Esophagus muscularis mucosa (tissue), 3 donors: ENCODE data around the gene ZBTB47.

Experiments
- CTCF ChIP-seq, 3 experiments: fragments of 200-600 bp in 2 of 3; fragments of 450-650 bp in 1 of 3; sonication (generic) in 2 of 3; IDR thresholded peaks; one replicate each; pipeline ENCODE4 v1.5.1; 2017 to 2019; ENCODE audit warnings: antibody characterized with exemption in 3 of 3, mild to moderate bottlenecking in 2 of 3, moderate library complexity in 1 of 3
- POLR2A ChIP-seq: fragments of 450-650 bp; IDR thresholded peaks from one replicate; pipeline ENCODE4 v1.6.1; 2017; ENCODE audit warnings: antibody characterized with exemption, moderate library complexity, mild to moderate bottlenecking, low read depth
- POLR2AphosphoS5 ChIP-seq, 2 donors: sonication (generic); formaldehyde crosslinking; IDR thresholded peaks; one replicate each; pipeline ENCODE4 v1.6.1; 2017; ENCODE audit warnings: antibody characterized with exemption in 2 of 2

DNA sequence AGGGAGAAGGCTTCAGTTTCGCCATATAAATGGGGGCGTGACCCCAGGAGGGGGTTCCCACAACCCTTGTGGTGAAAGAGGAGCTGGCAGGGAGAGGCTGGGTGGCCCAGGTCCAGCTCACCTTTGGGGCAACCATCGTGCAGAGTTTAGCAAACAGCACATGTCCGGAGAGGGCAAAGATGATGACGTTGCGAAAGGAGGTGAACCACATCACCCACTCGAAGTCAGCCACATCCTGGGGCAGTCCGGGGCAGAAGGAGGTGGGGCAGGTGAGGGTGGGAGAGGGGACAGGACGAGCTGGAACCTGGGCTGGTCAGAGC is 45.4 kb downstream of the ZBTB47 start:
- no peak for TF ChIP-seq POLR2A
- no peak for TF ChIP-seq CTCF (IDR thresholded peaks at IDR 0.05)
- TF ChIP-seq POLR2AphosphoS5 (IDR thresholded peaks at IDR 0.05): no peak
